GM19467 (cell line): Measurements from ENCODE around the gene EMSY.

ENCODE experiments used
- ATAC-seq: cut with Tn5 transposase; IDR thresholded peaks from one replicate; pipeline ENCODE4 v1.9.1; 2021; ENCODE audit warnings: mild to moderate bottlenecking, moderate library complexity; ENCODE audit not compliant: unreplicated experiment

The EMSY gene

GRCh38 chr11:76455931-76456330 is 11.1 kb downstream of the EMSY start:
- no peak for ATAC-seq

DNA sequence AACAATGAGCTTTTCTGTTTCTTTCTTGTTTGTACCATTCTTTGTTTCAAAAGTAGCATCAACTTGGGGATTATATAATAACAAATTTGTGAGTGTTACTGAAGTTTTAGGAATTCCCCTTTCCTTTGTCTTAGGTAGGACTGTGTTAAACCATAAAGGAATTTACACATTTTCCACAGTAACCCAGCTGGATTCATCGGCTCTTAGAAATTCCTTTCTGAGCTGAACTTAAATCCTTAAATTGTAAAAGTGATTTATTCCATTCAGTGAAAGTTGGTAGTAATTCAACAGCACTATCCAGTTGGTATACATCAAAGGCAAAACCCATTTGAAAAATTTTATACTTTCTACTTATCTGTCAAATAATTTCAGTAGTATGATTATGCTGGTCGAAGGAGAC is 11.8 kb downstream of the EMSY start:
- no peak for ATAC-seq

- no peak for ATAC-seq
Measured at GRCh38 chr11:76459299-76459698, 14.5 kb downstream of the EMSY start.

GRCh38 chr11:76459846-76460245 is 15.0 kb downstream of the EMSY start:
- ATAC-seq: no peak

DNA sequence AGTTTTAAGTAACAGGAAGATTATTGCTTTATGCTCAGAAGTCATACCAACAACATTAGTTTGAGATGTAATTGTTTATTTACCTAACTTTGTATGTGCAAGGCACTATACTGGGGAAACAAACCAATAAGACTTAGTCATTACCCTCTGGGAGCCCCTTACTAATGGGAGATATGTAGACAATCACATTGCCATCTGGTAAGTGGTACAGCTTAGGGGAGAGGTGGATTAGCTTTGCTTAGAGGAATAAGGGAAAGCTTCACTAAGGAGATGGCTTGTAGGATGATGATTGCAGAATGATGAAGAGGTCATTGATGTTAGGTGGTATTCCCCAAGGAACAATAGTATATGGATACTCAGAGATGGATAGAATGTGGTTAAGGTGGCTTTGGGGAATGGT is 17.5 kb downstream of the EMSY start:
- no peak for ATAC-seq

GRCh38 chr11:76465701-76466100 is 20.9 kb downstream of the EMSY start:
- no peak for ATAC-seq

GRCh38 chr11:76466666-76467065 is 21.8 kb downstream of the EMSY start:
- no peak for ATAC-seq

DNA sequence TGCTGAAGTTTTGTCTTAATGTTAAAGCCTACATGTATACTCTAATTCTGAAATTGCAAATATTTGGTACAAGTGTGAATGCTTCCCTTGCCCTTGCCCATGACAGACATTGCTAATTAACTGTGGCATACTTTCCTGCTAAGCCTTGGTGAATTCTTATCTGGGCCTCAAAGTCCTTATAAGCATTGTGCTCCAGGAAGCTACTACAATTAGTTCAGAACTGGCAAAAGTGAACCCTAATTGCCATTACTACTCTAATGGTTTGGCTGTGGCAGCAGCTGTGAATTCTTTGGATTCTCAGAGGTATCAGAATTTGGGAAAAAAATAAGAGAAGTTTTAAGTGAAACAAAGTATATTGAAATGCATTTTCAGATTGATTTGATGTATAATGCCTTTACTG is 24.3 kb downstream of the EMSY start:
- ATAC-seq: no peak

- no peak for ATAC-seq
Measured at GRCh38 chr11:76471382-76471781, 26.6 kb downstream of the EMSY start.

DNA sequence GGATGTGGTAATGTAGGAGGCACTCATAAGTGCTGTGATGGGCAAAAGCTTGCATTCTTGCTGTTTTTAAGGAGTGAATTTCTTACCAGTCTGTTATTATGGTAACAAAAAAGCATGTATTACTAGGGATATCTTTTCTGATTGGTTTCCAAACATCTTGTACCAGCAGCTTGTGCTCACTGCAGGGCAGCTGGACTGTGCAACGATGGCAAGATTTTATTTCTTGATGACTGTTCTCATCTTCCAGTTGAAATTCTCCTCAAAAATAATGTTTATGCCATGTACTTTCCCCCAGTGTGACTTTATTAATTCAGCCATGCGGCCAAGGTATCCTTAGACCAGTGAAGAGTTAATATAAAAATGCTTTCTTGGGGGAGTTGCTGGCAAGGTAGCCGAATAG is 35.4 kb downstream of the EMSY start:
- no peak for ATAC-seq

GRCh38 chr11:76491644-76492043 is 46.8 kb downstream of the EMSY start:
- ATAC-seq: no peak

DNA sequence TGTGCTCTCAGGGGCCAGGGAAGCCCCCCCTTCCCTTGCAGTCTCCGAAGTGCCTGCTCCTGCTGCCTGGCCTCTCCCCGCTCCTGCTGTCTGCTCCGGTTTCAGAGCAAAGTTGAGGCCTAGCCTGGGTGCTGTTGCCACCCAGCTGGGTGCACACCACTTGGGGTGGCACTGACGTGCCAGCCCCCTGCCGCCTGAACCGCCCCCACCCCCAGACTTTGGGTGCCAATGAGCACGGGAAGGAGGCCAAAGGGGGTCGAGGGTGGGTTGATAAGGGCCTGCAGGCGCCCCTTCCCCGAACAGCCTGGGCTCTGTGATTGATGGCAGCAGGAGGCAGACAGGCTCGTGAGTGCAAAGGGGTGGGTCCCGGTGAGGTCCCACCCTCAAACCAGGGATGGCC is 48.2 kb downstream of the EMSY start:
- ATAC-seq: no peak

DNA sequence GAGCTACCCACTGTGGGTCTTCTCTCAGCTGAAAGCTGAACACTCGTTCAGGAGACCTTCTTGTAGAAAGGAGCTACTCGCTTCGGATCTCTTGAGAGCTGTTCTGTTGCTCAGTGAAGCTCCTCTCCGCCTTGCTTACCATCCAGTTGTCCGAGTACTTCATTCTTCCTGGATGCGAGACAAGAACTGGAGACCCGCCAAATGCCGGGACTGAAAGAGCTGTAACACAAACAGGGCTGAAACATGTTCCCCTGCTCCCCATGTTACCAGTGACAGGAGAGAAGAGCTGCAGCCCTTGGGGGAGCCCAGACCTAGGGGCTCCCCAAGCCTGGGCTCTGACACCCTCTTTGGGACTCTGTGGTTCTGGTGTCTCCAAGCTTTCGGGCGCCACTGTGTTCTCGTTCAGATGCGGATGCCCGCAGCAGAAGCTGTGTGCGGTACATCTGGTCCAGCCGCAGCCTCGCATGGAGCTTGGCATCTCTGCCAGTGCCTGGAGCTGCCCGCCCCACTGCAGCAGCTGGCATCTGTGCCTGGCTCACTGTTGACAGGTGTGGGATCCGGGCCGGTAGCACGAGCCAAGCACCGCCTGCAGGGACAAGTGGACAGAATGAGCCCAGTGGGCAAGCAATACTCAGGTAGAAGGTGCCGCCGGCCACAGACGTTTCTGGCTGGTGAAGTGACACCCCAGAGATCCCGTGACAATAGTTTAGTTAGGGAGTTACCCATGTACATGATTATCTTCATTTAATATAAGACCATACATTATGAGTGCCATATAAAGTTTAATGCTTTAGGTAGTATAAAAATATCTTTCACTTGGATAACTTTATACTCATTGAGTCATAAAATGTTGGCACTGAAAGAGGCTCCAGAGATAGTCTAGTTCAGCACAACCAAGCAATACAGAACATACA is 49.1 kb downstream of the EMSY start:
- ATAC-seq: no peak

DNA sequence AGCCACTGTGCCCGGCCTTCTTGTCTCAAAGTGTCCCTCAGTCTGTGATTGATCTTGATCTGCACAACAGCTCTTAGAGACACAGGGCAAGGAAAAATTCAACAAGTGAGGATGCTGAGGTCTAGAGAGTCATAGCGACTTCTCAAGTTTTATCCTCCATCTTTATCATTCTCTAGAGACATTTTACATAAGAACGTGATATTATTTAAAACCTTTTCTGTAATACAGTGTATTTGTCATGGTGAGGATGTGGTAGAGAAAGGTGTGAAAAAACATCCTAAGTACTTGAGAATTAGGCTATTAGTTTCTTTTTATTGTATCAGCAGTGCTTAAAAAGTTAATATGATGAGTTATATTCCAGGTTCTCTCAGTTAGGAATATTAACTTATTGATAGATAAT is 50.2 kb downstream of the EMSY start:
- ATAC-seq: no peak

- ATAC-seq: no peak
Measured at GRCh38 chr11:76496174-76496573, 51.4 kb downstream of the EMSY start.

- ATAC-seq: no peak
Measured at GRCh38 chr11:76501526-76502202, 56.8 kb downstream of the EMSY start.

GRCh38 chr11:76506833-76507232 is 62.0 kb downstream of the EMSY start:
- no peak for ATAC-seq

DNA sequence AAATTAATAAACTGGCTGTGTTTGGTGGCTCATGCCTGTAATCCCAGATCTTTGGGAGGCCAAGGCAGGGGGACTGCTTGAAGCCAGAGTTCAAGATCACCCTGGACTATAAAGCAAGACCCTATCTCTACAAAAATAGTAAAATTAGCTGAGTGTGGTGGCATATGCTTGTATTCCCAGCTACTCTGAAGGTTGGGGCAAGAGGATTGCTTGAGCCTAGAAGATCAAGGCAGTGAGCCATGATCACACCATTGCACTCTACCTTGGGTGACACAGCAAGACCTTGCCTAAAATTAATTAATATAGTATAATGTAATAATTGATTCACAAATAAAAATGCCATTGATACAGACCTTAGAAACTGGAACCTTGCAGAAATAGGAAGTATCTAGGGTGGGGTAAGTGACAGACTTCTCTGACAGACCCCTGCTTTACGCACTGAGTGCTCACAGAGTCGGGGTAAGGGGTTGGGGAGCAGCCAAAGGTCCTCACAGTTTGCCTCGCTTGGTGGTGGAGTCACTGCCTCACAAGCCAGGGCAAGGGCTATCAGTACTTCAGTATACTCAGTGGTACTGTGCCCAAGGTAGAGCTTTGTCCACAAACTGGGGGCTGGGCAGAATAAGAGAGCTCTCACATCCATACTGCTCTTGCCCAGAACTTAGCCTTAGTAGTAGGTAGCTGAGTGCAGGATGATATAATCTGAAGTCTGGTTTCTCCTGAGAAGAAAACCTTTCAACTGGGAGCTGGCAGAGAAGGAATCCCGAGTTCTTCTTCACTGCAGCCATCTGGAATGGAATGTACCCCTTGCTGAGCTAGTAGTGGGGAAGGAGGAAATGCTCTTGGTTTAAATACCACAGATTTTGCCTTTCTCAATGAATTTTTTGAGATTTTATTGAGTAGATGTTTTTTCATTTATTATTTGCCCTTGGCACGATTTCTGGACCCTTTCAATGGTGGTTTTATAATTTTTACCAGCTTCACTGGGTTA is 65.5 kb downstream of the EMSY start:
- no peak for ATAC-seq

DNA sequence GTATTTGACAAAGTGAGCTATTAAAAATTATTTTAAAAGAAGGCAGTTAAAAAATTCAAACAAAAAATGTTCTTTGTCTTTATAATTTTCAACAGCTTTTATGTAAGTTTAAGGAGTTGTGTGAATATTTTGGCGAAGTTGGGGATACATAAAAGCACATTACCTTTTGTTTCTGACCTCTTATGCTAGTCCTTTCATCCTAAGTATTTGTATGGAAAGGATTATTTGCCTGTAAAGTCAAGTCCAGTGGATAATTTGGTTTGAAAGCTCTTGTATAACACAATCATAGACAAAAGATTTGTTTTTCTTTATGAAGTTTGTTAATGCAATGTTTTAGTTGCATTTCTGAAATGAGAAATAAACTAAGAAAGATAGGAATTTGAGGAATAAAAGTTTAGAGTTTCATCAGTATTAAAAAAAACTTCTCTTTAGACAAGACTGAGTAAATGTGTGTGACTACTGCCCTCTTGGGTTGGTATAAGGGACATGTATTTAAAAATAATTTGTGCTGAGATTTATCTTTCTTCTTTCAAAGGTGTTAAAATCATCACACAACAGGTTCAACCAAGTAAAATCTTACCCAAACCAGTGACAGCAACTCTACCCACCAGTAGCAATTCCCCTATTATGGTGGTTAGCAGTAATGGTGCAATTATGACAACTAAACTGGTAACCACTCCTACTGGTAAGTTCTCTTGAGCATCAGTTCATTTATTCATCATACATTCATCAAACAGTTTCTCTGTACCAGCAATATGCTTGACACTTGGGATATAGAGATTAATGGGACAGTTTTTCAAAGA is 68.2 kb downstream of the EMSY start:
- no peak for ATAC-seq

DNA sequence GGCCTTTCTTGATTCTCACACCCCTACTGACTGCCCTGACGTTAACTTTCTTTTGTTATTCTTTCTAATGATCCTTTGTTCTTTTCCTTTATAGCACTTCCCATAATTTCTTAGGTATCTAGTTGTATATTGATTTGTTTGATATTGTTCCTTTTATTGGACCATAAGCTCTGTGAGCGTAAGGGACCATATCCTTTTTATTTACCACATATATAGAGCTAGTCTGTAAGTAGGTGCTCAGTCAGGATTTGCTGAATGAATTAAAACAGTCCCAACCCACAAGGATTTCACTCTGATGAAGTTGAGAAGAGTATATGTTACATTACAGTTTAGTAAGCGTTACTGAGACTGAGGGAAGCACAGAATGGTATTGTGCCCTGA is 68.8 kb downstream of the EMSY start:
- no peak for ATAC-seq
